T-helper 9 cell (primary cell): ENCODE results near the gene GAK.
"Not testable (repeated sequence)": the region's sequence is repeated elsewhere in the genome, so short reads cannot be mapped to it uniquely, and the experiment has no call there.

Experiments
- DNase-seq: peaks from one replicate; pipeline ENCODE4 v3.0.0-alpha.2; 2020

GAK gene

DNA sequence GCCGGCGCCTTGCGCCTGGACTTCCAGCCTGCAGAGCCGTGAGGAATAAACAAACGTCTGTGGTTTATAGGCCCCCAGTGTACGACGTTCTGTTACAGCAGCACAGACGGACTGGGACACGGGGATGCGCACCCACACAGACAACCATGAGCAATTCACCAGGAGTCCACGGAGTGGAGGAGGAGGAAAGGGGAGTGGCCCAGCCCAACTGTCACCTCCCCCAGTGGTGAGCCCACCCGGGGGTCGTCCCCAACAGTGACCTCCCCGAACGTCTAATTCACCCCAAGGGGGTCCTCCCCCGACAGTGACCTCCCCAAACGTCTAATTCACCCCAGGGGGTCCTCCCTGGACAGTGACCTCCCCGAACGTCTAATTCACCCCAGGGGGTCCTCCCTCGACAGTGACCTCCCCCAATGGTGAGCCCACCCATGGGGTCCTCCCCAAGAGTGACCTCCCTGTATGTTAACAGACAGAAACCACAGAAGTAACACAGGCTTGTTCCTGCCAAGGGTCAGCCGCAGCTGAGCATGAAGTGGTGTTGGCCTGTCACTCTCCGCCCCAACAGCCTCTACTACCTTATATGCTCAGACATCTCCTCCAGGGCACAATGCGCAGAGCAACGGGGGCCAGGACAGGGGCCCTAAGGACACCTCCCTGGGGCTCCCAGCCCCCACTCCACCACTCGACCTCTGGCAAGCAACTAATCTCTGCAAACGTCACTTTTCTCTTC is 6.2 kb downstream of the GAK start:
- no peak for DNase-seq

- no peak for DNase-seq
These were observed 6.9 kb downstream of the GAK start for GRCh38 chr4:925171-925570.

DNA sequence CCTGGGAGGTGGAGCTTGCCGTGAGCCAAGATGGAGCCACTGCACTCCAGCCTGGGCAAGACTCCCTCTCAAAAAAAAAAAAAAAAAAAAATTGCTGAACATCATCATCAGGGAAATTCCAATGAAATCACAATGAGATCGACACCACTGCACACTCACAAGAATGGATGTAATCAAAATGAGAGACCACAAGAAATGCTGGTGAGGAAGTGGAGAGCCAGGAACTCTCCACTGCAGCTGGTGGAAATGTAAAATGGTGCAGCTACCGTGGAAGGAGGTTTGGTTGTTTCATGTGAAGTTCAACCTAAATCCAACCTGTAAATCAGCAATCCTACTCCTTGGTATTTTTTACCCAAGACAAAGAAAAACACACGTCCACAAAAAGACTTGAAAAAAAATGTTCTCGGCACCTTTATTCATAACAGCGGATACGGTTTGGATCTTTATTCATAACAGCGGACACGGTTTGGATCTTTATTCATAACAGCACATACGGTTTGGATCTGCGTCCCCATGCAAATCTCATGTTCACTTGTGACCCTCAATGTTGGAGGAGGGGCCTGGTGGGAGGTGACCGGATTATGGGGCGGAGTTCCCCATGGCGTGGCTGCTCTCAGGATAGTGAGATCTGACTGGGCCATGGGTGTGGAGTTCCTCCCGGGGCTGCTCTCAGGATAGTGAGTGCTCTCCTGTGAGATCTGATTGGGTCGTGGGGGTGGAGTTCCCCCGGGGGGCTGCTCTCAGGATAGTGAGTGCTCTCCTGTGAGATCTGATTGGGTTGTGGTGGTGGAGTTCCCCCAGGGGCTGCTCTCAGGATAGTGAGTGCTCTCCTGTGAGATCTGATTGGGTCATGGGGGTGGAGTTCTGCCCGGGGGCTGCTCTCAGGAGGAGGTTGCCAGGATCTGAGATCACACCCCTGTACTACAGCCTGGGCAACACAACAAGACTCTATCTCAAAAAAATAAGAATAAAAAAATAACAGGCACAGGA is 7.7 kb downstream of the GAK start:
- DNase-seq = no peak

GRCh38 chr4:921830-922331 is 10.2 kb downstream of the GAK start:
- DNase-seq = no peak

DNA sequence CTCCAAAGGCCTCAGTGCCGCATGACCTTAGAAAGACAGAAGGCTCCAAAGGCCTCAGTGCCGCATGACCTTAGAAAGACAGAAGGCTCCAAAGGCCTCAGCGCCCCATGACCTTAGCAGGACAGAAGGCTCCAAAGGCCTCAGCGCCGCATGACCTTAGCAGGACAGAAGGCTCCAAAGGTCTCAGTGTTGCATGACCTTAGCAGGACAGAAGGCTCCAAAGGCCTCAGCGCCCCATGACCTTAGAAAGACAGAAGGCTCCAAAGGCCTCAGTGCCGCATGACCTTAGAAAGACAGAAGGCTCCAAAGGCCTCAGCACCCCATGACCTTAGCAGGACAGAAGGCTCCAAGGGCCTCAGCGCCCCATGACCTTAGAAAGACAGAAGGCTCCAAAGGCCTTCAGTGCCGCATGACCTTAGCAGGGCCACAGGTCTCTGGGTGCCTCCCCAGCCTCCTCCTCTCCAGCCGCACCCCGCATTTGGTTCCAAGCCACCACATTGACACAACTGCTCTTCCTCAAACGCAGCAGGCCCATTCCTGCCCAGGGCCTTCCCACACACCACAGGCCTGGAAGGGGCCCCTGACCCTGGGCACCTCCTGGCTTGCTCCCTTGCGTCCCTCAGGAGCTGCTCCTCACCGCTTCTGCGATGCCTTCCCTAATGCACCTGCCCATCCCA is 13.0 kb downstream of the GAK start:
- DNase-seq = not testable (repeated sequence)

- not testable (repeated sequence) for DNase-seq
These were observed 13.5 kb downstream of the GAK start for GRCh38 chr4:918591-918990.

DNA sequence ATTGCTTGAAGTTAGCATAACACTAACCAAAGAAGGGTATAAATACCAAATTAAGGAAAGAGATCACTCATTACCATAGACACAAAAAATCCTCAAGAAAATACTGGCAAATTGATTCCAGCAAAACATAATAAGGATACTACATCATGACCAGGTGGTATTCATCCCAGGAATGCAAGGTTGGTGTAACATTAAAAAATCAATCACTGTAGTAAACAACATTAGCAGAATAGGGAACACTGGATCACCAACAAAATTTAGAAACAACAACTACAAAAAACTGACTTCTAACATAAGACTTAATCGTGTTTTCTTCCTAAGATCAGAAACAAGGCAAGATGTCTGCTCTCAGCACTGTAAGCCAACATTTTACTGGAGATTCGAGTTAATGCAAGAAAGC is 14.1 kb downstream of the GAK start:
- no peak for DNase-seq

DNA sequence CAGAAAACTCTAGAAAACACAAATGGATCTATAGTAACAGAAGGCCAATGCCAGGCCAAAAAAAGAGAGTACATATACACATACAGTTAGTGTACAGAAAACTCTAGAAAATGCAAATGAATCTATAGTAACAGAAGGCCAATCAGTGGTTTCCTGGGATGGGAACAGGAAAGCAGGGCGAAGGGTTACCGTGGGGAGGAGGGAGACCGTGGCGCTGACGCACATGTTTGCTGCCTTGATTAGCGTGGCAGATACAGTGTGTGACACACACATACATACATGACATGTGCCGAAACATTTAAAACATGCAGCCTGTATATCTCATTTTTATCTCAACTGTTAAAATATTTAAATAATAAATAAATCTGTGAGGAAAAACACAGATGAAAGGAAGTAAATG is 14.7 kb downstream of the GAK start:
- no peak for DNase-seq

DNA sequence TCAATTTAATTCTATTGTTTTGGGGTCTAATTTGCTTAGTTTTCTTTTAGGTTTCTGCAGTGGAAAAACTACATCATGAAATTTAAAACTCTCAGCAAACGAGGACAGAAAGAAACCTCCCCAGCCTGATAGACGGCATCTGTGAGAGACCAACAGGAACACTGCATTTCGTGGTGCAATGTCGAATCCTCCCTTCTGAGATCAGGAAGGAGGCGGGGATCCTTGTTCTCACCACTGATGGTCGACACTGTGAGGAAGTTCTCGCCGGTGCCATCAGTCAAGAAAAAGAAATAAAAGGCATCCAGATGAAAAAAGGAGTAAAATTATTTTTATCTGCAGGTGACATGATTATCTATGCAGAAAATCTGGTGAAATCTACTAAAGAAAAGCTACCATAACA is 16.5 kb downstream of the GAK start:
- DNase-seq = no peak

- DNase-seq = no peak
These were observed 17.1 kb downstream of the GAK start for GRCh38 chr4:915041-915474.

- no peak for DNase-seq
These were observed 17.6 kb downstream of the GAK start for GRCh38 chr4:914531-914930.

DNA sequence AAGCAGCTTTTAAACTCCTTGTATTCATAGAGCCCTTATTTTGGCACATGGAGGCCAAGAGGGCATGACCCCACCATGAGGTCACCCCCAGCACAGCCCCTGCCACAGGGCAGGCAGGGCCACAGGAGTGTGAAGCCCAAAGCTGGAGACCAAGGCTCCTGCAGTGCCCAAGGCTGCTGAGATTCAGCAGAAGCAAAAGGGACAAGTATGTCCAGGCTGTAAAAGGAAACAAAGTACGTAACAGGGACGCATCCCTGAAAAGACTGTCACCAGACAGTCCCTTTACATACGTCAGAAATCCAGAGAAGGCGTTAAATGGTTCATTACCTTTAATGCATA is 18.9 kb downstream of the GAK start:
- DNase-seq = no peak

GRCh38 chr4:912548-913279 is 19.4 kb downstream of the GAK start:
- DNase-seq = no peak

DNA sequence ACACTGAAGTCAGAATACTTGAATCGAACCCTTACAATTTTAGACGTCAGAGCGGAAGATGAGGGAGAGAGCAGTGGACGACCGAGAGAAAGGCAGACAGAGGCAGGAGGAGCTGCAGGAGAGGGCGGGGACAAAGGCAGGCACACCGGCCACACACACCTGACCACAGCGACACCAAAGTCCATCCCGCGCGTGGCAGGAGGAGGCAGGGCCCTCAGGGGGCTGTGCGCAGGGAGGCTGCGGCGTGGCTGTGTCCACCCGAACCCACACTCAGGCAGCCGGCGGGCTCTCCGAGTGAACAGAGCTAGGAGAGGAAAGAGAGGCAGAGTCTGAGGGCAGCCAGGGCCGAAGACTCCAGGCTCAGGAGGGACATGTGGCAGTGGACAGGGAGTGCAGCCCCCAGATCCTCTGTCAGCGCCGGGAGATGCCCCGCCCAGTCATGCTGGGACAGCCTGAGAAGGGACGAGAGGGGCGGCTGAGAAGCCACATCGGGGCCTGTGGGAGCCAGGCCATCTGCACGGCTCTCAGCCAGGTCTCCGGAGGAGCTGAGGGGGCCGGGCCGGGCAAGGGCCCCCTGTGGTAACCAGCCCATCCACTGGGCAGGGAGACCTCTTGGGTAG is 20.1 kb downstream of the GAK start:
- no peak for DNase-seq

DNA sequence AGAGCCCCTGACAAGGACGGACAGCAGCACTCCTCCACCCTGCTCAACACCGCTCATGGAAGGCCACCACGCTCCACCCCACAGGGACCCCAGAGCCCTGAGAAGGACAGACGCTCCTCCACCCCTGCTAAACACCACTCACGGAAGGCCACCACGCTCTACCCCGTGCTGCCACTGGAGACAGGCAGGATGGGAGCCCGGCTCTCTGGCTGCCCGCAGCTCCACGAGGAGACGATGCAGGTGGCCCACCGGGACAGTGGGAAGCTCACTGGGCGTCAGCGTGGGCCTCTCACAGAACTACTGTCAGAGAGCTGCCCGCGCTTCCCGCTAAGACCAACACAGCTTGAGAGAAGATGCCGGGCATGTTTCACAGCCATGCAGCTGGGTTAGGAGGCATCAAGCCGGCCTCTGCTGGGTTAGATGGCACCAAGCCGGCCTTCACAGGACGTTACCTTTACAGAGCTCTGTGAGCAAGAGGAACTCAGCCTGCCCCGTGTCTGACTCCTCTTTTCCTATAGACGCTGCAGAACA is 20.8 kb downstream of the GAK start:
- no peak for DNase-seq

- no peak for DNase-seq
These were observed 21.6 kb downstream of the GAK start for GRCh38 chr4:910366-911091.

DNA sequence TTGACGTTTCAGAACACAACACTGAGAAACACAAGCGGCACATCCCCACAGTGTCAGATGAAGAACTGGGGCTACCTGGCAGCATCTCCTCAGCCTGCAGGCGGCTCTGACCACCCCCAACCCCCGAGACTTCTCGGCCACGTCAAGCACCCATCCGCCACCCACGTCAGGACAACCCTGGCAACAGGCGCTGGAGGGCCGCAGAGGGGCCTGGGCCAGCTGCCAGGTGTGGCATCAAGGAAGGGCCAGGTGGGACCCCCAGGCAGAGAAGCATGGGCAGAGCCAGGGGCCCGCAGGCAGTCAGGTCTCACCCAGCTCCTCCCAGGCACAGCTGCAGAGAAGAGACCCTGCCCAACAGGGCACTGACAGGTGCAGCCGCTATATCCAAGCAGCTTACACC is 22.3 kb downstream of the GAK start:
- no peak for DNase-seq

DNA sequence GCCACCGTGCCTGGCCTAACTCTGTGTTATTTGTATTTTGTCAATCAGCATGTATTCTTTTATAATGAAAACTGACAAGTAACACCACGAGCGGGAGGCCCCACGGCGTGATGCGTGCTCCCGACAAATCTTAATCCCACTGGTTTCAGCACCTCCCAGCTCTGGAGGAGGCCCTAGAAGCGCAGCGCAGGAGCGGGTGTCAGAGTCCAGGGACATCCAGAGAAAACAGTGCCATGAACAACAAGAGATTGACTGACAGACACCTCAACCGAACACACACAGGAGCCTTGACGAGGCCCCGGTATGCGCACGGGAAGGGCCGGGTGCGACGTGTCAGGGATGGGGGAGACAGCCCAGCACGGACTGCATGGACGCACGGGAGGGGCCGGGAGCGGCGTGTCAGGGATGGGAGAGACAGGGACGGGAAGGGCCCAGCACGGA is 23.0 kb downstream of the GAK start:
- DNase-seq = no peak

DNA sequence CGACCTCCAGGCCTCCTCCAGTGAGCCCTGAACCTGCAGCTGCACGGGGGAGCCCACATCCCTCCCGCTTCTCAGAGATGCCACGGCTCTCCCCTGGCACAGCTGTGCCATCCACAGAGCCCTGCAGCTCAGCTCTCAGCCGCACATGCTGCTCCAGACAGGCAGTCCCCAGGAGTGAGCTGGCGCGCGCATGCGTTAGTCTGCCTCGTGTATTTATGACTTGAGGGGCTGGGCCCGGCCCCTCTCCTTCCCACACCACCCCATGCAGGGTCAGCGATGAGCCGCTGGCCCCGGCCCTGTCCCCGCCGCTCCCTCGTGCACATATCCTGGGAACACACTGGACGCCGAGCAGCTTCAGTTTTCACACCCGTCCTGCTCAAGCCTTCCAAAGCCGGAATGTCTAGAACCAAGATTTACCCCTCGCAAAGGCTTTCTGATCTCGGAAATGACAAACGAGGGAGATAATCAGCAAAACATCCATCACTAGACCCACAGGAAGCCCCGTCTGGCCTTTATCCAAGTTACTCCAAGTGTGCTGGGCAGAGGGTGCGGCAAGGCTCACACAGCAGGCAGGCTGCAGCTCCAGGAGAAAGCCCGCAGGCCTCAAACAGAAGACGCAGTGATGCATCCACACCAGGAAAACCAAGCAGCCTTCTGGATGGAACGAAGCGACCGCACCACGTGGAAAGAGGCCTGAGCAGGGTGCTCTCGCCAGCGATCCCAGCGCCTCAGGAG is 24.3 kb downstream of the GAK start:
- no peak for DNase-seq

- DNase-seq = no peak
These were observed 25.1 kb downstream of the GAK start for GRCh38 chr4:907103-907400.
